RWPE1 (cell line): ENCODE measurements around the gene COMMD2.
A peak's percentile ranks its signal among the peaks of the same experiment; 100 is the strongest.

Experiments used
- CTCF ChIA-PET: fragments of 350-600 bp; sonication (Branson Sonifier 250); formaldehyde crosslinking; extraction: SDS; loops from one replicate; lab custom pipeline; 2021; lab: Yijun Ruan, JAX
- POLR2A ChIA-PET: fragments of 400-600 bp; formaldehyde crosslinking; extraction: SDS; loops from one replicate; lab custom pipeline; 2020; ENCODE audit warnings: antibody characterized with exemption; ENCODE audit not compliant: low non-redundant PET; lab: Yijun Ruan, JAX
- DNase-seq: peaks from one replicate; pipeline ENCODE4 v3.0.0; 2012; ENCODE audit warnings: low spot score
- H3K27ac ChIP-seq: fragments of 450-650 bp; 2 replicates; pipeline ENCODE4 v1.5.1; 2017
- CTCF ChIP-seq: fragments of 450-650 bp; conservative IDR thresholded peaks from 2 replicates; pipeline ENCODE4 v1.5.1; 2017; ENCODE audit warnings: low read depth, mild to moderate bottlenecking

Gene COMMD2

GRCh38 chr3:149752788-149753136, 473 bp upstream of the COMMD2 start:
- ChIA-PET CTCF (interaction anchor here (0.6 to 1.2 kb wide), 3 partner anchors 25 to 718 kb away, joined by 3 to 4 read pairs (median 3); no protein-coding TSS in a partner anchor), POLR2A (no interaction called here)
- no peak for DNase-seq
- no peak for TF ChIP-seq CTCF
- H3K27ac ChIP-seq, result peak overlapping the region; percentile 74

GRCh38 chr3:149751551-149751950, 738 bp downstream of the COMMD2 start:
- ChIA-PET POLR2A (interaction anchor here (0.6 kb wide), 1 partner anchor 225 kb away, joined by 3 read pairs; no protein-coding TSS in a partner anchor), CTCF (interaction anchor here (0.7 to 1.2 kb wide), 3 partner anchors 14 to 176 kb away, joined by 3 to 4 read pairs (median 3); no protein-coding TSS in a partner anchor)
- TF ChIP-seq CTCF, result no peak
- DNase-seq, result no peak
- H3K27ac ChIP-seq, result no peak overlapping the region

- H3K27ac ChIP-seq, result no peak overlapping the region
- no peak for TF ChIP-seq CTCF
- ChIA-PET CTCF (no interaction called here), POLR2A (no interaction called here)
- DNase-seq, result no peak
These were observed 7.7 kb downstream of the COMMD2 start for GRCh38 chr3:149744606-149745005.

GRCh38 chr3:149744151-149744550, 8.1 kb downstream of the COMMD2 start:
- DNase-seq, result no peak
- no peak overlapping the region for H3K27ac ChIP-seq
- ChIA-PET POLR2A (no interaction called here), CTCF (no interaction called here)
- no peak for TF ChIP-seq CTCF

- no peak for DNase-seq
- TF ChIP-seq CTCF, result no peak
- no peak overlapping the region for H3K27ac ChIP-seq
- ChIA-PET CTCF (interaction anchor here (1.0 kb wide), 1 partner anchor 171 kb away, joined by 4 read pairs; no protein-coding TSS in a partner anchor), POLR2A (no interaction called here)
These were observed 12.9 kb downstream of the COMMD2 start for GRCh38 chr3:149739396-149739795.

- ChIA-PET CTCF (interaction anchor here (1.0 kb wide), 1 partner anchor 170 kb away, joined by 4 read pairs; no protein-coding TSS in a partner anchor), POLR2A (no interaction called here)
- no peak for TF ChIP-seq CTCF
- H3K27ac ChIP-seq, result no peak overlapping the region
- DNase-seq, result no peak
These were observed 13.4 kb downstream of the COMMD2 start for GRCh38 chr3:149738876-149739275.

- POLR2A ChIA-PET, result no interaction called here
These were observed 15.4 kb downstream of the COMMD2 start for GRCh38 chr3:149736953-149737205.

More at GRCh38 chr3:149736953-149737205, 15.4 kb downstream of the COMMD2 start:
- no peak overlapping the region for H3K27ac ChIP-seq
- DNase-seq, result no peak
- no peak for TF ChIP-seq CTCF
- CTCF ChIA-PET, result no interaction called here
